ENCODE data around the gene KIAA0753.
A peak's percentile ranks its signal among the peaks of the same experiment; 100 is the strongest.

KIAA0753 gene

DNA sequence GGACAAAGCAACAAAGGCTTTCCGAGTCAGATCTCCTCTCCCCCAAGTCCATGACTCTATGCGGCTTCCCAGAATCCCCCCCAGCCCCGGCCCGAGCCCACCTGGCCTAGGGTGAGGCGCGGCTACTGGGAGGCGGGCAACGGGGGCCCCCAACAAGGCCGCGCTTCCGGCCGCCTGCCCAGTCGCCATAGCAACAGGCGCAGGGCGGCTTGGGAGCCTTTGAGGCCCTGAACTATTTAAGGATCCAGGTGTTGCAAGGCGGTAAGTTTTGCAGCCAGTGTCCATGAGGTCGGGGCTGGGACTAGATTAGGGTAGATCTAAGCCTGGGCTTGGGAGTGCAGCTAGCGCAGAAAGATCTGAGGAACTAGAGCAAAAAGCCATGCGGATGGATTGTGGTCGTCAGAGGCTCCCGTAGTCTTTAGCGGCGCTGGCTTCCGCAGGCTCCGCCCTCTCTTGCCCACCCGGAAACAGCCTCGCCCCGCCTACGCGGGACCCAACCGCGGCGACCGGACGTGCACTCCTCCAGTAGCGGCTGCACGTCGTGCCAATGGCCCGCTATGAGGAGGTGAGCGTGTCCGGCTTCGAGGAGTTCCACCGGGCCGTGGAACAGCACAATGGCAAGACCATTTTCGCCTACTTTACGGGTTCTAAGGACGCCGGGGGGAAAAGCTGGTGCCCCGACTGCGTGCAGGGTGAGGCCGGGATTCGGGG is at the start of gene KIAA0753, which contains the start of gene TXNDC17:
Gene KIAA0753 (minus strand): TSS at position 176 of the 711 bp plus-strand sequence. CDS start 5,608 bp downstream, outside the sequence.
Gene TXNDC17 (plus strand): TSS at position 525 of the 711 bp plus-strand sequence. CDS start 23 bp downstream, at position 548.
- Mint-ChIP-seq H3K27me3 (peaks cover 3% of the 10 kb centered on the region), H3K4me1 (ENCODE audit: low read depth) (peaks cover 48% of the 10 kb centered on the region), H3K4me3 (peak within 1 kb of the TSS; percentile 93), H3K36me3 (ENCODE audit: low read depth) (peaks cover 73% of the 10 kb centered on the region), H3K9me3 (no peaks in the 10 kb centered on the region), H3K27ac (peak within 1 kb of the TSS; percentile 89)
- intact Hi-C loops (cut with micrococcal nuclease) = loop anchor here (10.0 kb wide), 1 partner anchor 374 kb away; the partner anchor contains the start of gene RNASEK

DNA sequence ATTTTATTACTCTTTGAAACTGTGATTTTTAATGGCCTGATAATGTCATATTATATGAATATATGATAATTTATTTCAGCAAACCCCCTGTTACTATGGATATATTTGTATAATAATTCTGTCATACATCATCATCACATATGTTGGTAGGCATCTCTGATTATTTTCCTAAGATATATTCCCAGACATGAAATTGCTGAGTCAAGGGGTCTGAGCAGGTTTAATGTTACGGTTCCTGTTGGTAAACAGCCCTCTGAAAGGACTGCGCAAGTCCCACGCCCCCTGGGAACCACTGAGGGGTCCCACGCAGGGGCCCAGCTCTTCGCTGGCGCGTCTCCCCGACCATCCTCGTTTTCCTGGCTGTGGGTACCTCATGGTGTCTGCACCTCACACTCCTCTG is 48.4 kb upstream of the KIAA0753 start:
- no peaks in the 10 kb centered on the region for H3K36me3 Mint-ChIP-seq (ENCODE audit: low read depth)
- H3K4me1 Mint-ChIP-seq (ENCODE audit: low read depth) = no peaks in the 10 kb centered on the region

DNA sequence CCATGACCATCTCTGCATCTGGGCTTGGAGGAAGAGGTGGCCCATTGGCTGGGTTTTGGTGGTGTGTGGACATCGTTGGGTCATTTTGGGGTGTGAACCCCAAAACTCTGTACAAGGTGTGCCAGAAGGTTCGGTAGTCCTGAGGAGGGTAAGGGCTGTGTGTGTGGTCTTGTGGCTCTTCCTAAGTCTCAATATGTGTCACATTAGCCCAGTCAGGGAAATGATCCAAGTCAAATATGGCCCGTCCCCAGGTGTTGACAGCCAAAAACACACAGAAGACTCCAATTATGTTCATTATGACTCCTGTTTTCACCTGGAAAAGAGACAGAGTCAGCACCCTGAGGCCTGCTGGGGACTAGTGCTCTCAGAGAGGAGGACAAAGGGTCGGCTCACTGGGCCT is 45.5 kb upstream of the KIAA0753 start:
- intact Hi-C loops (cut with micrococcal nuclease) = no loop called here
- Mint-ChIP-seq H3K27me3 (peaks cover 56% of the 10 kb centered on the region), H3K27ac (no peak overlapping the region), H3K4me1 (ENCODE audit: low read depth) (no peaks in the 10 kb centered on the region), H3K9me3 (no peaks in the 10 kb centered on the region), H3K36me3 (ENCODE audit: low read depth) (no peaks in the 10 kb centered on the region), H3K4me3 (no peak overlapping the region)

More for the DNA sequence above, 48.4 kb upstream of the KIAA0753 start:
- intact Hi-C loops (cut with micrococcal nuclease) = no loop called here
- no peaks in the 10 kb centered on the region for H3K9me3 Mint-ChIP-seq
- H3K27ac Mint-ChIP-seq = no peak overlapping the region
- H3K4me3 Mint-ChIP-seq = no peak overlapping the region
- H3K27me3 Mint-ChIP-seq = peaks cover 54% of the 10 kb centered on the region

DNA sequence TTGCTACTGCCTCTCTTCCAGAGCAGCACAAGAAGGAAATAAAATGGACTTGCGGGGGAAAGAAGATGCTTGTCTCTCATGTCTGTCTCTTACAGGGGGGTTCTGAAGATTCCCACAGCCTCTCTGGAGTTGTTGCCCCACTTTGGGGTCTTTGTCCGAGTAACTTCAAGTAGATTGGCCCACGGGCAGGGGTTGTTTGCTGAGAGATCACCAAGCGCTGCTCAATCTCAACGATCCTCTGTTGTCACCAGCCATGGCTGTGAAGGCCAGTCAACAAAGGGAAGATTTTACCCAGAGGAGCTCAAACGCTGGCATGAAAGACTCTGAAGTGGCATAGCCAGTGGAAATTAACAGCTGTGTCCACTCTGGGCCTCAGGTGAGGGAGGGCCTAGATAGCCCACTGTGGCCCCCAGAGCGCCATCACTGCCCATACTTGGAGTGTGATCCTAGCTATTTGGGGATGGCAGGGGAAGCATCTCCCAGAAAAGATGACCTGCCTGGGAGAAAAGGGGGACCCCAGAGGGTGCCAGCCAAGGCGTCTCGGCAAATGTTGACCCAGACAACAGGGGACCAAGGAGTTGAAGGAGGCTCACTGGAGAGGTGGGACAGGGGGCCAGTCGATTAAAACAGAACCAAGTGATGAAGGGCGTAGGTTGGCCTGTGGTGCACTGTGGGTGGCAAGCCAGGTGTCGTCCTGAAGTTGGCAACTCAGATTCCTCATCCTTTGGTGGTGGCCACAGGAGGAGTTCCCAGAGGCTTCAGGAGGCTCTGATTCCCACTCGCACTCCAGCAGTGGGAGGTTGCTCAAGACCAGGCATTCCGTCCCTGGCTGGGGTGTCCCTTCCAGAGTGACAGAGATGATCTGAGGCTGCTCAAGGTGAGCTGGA is 44.6 kb upstream of the KIAA0753 start:
- H3K4me1 Mint-ChIP-seq (ENCODE audit: low read depth) = no peaks in the 10 kb centered on the region
- H3K36me3 Mint-ChIP-seq (ENCODE audit: low read depth) = no peaks in the 10 kb centered on the region
- intact Hi-C loops (cut with micrococcal nuclease) = no loop called here
- peaks cover 55% of the 10 kb centered on the region for H3K27me3 Mint-ChIP-seq
- no peaks in the 10 kb centered on the region for H3K9me3 Mint-ChIP-seq
- H3K27ac Mint-ChIP-seq = no peak overlapping the region
- no peak overlapping the region for H3K4me3 Mint-ChIP-seq

DNA sequence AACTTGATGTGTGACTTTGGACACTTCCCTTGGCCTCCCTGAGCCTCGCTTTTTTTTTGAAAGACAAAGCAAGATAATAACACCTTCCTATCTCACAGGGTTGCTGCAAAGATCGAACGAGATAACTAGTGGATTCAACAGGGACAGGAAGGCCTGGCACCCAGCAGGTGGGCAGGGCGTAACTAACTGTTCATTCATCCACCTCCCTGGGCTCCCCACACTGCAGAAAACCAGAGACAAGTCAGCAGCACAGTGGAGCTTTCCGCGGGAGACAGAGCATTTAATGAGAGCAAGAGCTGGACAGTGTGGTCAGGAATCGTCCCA is 43.9 kb upstream of the KIAA0753 start:
- Mint-ChIP-seq H3K4me1 (ENCODE audit: low read depth) (no peaks in the 10 kb centered on the region), H3K27me3 (peaks cover 56% of the 10 kb centered on the region), H3K4me3 (no peak overlapping the region), H3K27ac (no peak overlapping the region), H3K9me3 (no peaks in the 10 kb centered on the region), H3K36me3 (ENCODE audit: low read depth) (no peaks in the 10 kb centered on the region)
- intact Hi-C loops (cut with micrococcal nuclease) = no loop called here

DNA sequence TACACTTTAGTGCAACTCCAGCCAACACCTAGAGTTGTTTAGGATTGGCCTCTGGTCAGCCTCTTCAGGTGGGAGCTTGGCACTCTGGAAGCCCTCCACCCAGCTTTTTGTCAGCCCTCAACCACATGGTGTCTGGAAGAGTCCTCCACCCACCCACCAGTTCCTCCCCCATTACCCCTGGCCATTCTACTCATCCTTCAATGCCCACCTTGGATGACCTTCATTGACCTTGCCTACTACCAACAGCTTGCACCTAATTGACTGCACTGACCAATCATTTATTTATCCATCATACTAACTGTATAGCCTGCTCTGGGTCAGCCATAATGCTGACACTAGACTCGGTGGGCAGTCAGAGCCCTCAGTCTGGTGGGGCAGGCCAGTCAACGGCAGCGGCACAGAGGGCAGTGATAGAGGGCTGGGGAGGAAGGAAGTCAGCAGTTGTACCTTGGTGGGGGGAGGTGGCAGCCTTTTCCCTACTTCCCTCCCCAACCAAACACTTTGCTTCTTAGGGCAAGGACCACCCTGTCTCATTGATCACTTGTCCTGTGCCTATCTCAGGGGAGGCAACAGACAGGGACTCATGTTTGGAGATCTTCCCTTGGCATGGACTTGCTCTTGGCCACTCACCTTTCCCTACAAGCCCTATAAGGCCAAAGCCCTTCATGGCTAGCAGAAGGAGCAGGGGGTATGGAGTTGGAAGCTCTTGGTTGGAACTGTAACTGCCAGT is 43.4 kb upstream of the KIAA0753 start:
- intact Hi-C loops (cut with micrococcal nuclease) = no loop called here
- H3K27me3 Mint-ChIP-seq = peaks cover 56% of the 10 kb centered on the region

DNA sequence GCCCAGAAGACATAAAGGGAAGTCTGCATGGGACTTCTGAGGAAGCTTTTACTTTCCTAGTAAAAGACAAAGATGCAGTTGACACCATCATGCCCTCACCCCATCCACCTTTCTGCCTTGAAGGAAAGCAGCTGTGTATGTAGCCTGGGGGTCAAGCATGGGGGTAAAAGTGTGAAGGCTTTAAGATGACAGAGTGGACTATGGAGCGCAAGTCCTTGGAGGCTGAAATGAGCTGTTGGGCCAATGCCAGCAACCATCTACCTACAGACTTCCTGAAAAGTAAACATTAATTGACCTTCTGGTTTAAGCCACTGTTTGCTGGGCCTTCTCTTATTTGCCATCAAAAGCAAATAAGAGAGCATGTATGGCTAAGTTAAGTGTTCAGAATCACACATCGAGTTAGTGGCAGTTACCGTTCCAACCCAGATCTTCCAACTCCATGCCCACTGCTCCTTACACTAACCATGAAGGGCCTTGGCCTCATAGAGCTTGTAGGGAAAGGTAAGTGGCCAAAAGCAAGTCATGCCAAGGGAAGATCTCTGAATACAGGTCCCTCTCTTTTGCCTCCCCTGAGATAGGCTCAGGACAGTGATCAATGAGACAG is 42.7 kb upstream of the KIAA0753 start:
- no peaks in the 10 kb centered on the region for H3K9me3 Mint-ChIP-seq
- no peak overlapping the region for H3K4me3 Mint-ChIP-seq
- intact Hi-C loops (cut with micrococcal nuclease) = no loop called here
- no peaks in the 10 kb centered on the region for H3K36me3 Mint-ChIP-seq (ENCODE audit: low read depth)
- H3K4me1 Mint-ChIP-seq (ENCODE audit: low read depth) = no peaks in the 10 kb centered on the region
- no peak overlapping the region for H3K27ac Mint-ChIP-seq
- H3K27me3 Mint-ChIP-seq = peaks cover 63% of the 10 kb centered on the region

More for the DNA sequence above, 43.4 kb upstream of the KIAA0753 start:
- H3K36me3 Mint-ChIP-seq (ENCODE audit: low read depth) = no peaks in the 10 kb centered on the region
- H3K4me1 Mint-ChIP-seq (ENCODE audit: low read depth) = no peaks in the 10 kb centered on the region
- H3K4me3 Mint-ChIP-seq = no peak overlapping the region
- no peak overlapping the region for H3K27ac Mint-ChIP-seq
- H3K9me3 Mint-ChIP-seq = no peaks in the 10 kb centered on the region

DNA sequence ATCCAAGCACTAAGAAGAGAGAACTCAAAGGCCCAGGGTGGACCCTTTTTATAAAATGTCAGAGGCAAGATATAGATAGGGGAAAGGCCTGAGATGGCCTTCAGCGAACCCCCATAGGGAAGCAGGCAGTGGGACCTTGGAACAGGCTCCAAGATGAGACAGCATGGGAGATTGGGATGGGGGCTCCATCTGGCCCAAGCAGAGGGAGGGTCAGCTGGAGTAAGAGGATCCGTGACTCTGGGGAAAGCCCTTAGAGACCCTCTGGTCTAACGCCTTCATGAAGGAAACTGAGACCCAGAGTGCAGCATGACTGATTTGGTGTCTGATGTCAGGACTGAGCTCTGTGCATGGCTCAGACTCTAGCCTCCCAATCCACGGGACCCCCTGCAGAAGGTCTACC is 41.8 kb upstream of the KIAA0753 start:
- intact Hi-C loops (cut with micrococcal nuclease) = no loop called here
- Mint-ChIP-seq H3K27me3 (peaks cover 67% of the 10 kb centered on the region), H3K9me3 (no peaks in the 10 kb centered on the region)

DNA sequence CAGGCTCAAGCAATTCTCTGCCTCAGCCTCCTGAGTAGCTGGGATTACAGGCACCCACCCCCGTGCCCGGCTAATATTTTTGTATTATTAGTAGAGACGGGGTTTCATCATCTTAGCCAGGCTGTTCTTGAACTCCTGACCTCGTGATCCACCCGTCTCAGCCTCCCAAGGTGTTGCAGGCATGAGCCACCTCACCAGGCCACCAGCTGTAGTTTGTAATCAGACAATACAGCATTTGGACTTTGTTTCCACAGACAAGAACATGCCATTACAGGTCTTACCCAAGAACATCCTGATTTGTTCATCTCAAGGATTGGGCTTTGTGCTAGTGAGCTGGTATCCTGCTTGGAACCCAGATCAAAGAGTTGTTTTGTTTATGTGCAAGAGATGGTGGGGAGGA is 41.2 kb upstream of the KIAA0753 start:
- intact Hi-C loops (cut with micrococcal nuclease) = no loop called here
- Mint-ChIP-seq H3K4me3 (no peak overlapping the region), H3K9me3 (no peaks in the 10 kb centered on the region), H3K4me1 (ENCODE audit: low read depth) (no peaks in the 10 kb centered on the region), H3K36me3 (ENCODE audit: low read depth) (no peaks in the 10 kb centered on the region), H3K27ac (no peak overlapping the region), H3K27me3 (peaks cover 69% of the 10 kb centered on the region)

More for the DNA sequence above, 41.8 kb upstream of the KIAA0753 start:
- H3K36me3 Mint-ChIP-seq (ENCODE audit: low read depth) = no peaks in the 10 kb centered on the region
- H3K4me1 Mint-ChIP-seq (ENCODE audit: low read depth) = no peaks in the 10 kb centered on the region
- no peak overlapping the region for H3K4me3 Mint-ChIP-seq
- H3K27ac Mint-ChIP-seq = no peak overlapping the region

DNA sequence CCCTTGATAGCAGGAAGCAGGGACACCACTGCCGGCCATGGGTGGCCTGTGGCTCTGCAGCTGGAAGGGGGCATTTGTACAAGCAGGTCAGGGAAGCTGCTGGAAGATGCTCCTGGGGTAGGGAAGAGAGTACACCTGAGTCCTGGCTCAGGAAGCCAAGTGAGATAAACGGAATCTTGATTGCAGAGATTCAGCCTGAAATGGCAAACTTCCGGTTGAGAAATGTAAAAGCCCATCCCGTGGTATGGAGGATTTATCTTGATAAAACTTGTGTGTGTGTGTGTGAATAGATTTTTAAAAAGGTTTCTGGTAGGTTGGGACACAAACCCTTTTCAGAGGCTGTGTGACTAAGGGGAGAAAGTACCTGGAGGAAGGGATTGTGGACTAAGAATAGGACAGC is 40.7 kb upstream of the KIAA0753 start:
- no peaks in the 10 kb centered on the region for H3K36me3 Mint-ChIP-seq (ENCODE audit: low read depth)

DNA sequence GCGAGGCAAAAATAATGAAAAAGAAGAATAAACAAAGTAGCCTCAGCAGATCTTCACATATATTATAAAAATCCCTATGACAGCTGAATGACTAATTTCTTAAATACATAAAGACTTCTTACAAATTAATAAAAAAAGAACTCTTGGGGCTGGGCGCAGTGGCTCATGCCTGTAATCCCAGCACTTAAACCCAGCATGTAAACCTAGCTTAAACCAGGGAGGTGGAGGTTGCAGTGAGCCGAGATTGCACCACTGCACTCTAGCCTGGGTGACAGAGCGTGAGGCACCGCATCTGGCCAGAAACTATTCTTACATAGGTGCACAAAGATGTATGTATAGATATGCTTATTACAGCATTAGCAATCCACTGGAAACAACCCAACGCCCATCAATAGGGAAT is 38.7 kb upstream of the KIAA0753 start:
- H3K9me3 Mint-ChIP-seq = no peaks in the 10 kb centered on the region
- H3K4me3 Mint-ChIP-seq = no peak overlapping the region
- no peak overlapping the region for H3K27ac Mint-ChIP-seq
- intact Hi-C loops (cut with micrococcal nuclease) = no loop called here
- H3K27me3 Mint-ChIP-seq = peaks cover 70% of the 10 kb centered on the region
- no peaks in the 10 kb centered on the region for H3K4me1 Mint-ChIP-seq (ENCODE audit: low read depth)
- H3K36me3 Mint-ChIP-seq (ENCODE audit: low read depth) = peaks cover 15% of the 10 kb centered on the region

More for the DNA sequence above, 40.7 kb upstream of the KIAA0753 start:
- intact Hi-C loops (cut with micrococcal nuclease) = no loop called here
- no peaks in the 10 kb centered on the region for H3K9me3 Mint-ChIP-seq
- H3K4me1 Mint-ChIP-seq (ENCODE audit: low read depth) = no peaks in the 10 kb centered on the region
- H3K27ac Mint-ChIP-seq = no peak overlapping the region
- H3K27me3 Mint-ChIP-seq = peaks cover 70% of the 10 kb centered on the region
- H3K4me3 Mint-ChIP-seq = no peak overlapping the region

DNA sequence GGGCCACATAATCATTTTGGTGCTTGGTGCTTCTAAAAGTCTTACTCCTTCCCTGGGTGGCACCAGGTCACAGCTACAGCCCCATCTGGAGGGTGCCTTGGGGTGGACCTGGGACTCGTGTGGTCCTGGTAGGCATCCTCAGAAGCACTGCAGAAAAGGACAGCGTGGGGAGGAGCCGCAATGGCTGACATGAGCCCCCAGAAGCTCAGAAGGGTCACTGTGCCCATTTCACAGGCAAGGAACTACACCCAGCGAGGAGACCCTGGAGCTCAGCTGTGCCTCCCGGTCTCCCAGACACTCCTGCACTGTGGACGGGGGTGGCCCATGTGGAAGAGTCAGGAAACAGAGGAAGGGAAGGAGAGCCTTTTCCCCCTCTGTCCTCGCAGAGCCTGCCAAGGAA is 37.4 kb upstream of the KIAA0753 start:
- H3K27me3 Mint-ChIP-seq = peaks cover 63% of the 10 kb centered on the region
- no peaks in the 10 kb centered on the region for H3K4me1 Mint-ChIP-seq (ENCODE audit: low read depth)
- H3K4me3 Mint-ChIP-seq = no peak overlapping the region
- intact Hi-C loops (cut with micrococcal nuclease) = no loop called here
- H3K36me3 Mint-ChIP-seq (ENCODE audit: low read depth) = peaks cover 28% of the 10 kb centered on the region
- H3K9me3 Mint-ChIP-seq = no peaks in the 10 kb centered on the region
- no peak overlapping the region for H3K27ac Mint-ChIP-seq

DNA sequence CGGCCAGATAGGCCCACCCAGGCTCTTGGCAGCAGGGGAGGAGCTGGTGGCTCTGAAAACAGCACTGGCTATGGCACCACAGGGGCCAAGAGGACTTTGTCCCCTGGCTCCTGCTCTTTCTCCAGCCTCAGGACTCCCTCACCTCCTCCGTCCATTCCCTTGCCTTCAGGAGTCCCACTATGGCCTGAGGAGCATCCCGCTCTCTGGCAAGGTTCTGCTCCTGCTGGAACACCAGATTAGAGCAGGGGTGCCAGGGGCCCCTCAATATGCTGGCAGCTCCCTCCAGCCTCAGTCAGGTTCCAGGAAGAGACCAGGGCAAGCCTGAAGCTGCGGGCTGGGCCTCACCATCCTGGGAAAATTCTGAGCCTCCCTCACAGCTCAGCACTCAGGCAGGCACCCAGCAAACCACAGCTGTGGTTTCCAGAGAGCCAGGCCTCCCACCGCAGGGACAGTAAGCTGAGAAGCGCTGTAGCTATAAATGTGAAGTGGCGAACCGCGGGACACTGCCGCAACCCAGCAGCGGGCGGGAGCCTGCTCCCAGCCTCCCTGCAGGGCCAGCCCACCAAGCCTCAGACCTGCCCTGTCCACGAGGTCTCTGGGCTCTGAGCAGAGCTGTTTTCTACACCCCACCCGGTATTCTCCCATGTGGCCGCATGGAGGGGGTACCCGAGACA is 36.8 kb upstream of the KIAA0753 start:
- peaks cover 59% of the 10 kb centered on the region for H3K27me3 Mint-ChIP-seq
- no peaks in the 10 kb centered on the region for H3K9me3 Mint-ChIP-seq
- intact Hi-C loops (cut with micrococcal nuclease) = no loop called here
- no peaks in the 10 kb centered on the region for H3K4me1 Mint-ChIP-seq (ENCODE audit: low read depth)
- H3K4me3 Mint-ChIP-seq = no peak overlapping the region
- H3K36me3 Mint-ChIP-seq (ENCODE audit: low read depth) = peaks cover 32% of the 10 kb centered on the region
- H3K27ac Mint-ChIP-seq = peak overlapping the region; percentile 18
